Measurements from ENCODE around the gene C15orf62. TPM values are rescaled to one million over a fixed set of nuclear protein-coding genes. Genes with fewer than 3 reads are reported as not detected.
A peak's percentile ranks its signal among the peaks of the same experiment; 100 is the strongest.

Gene C15orf62
- total RNA-seq, 4 donors from 2014 or later = 6.8 to 25.2 (median 19.6) TPM

- H3K9me3 ChIP-seq = no peaks in the 10 kb centered on the region
- DNase-seq (ENCODE audit: low spot score in 2 of 2) = peak; percentile 96
- H3K36me3 ChIP-seq = peaks cover 17% of the 10 kb centered on the region
- peak within 1 kb of the TSS; percentile 78 for H3K4me3 ChIP-seq
- H3K4me1 ChIP-seq = peaks cover 22% of the 10 kb centered on the region
- H3K27me3 ChIP-seq = no peaks in the 10 kb centered on the region
- TF ChIP-seq POLR2AphosphoS5 (IDR thresholded peaks at IDR 0.05) (no peak), EP300 (IDR thresholded peaks at IDR 0.05) (no peak), POLR2A (IDR thresholded peaks at IDR 0.05) (no peak), CTCF (IDR thresholded peaks at IDR 0.05) (peak in 1 of 2 donors; percentile 29)
- peak within 1 kb of the TSS; percentile 84 for H3K27ac ChIP-seq
- WGBS = 4% methylated on average over 27 of the region's 64 CpGs
These were observed 37.5 kb downstream of the C15orf62 start, which contains the start of the genes DNAJC17 and ZFYVE19 for GRCh38 chr15:40807028-40807887. Gene DNAJC17, minus strand, starts transcription at chr15:40807473. Its CDS starts 27 bp downstream, at chr15:40807446. Gene ZFYVE19, plus strand, starts transcription at chr15:40807089. Its CDS starts 501 bp downstream, at chr15:40807590.

- 6% methylated on average over 18 of the region's 19 CpGs for WGBS
These were observed 38.2 kb downstream of the C15orf62 start for GRCh38 chr15:40807888-40808461.

GRCh38 chr15:40808861-40809450 is 39.2 kb downstream of the C15orf62 start:
- TF ChIP-seq EP300 (IDR thresholded peaks at IDR 0.05) = no peak
- TF ChIP-seq CTCF (IDR thresholded peaks at IDR 0.05) = no peak
- TF ChIP-seq POLR2AphosphoS5 (IDR thresholded peaks at IDR 0.05) = no peak
- TF ChIP-seq POLR2A (IDR thresholded peaks at IDR 0.05) = no peak
- WGBS = 71% methylated on average over 8 of the region's 8 CpGs
- H3K27me3 ChIP-seq = no peaks in the 10 kb centered on the region
- DNase-seq (ENCODE audit: low spot score in 2 of 2) = no peak
- peaks cover 22% of the 10 kb centered on the region for H3K4me1 ChIP-seq
- no peaks in the 10 kb centered on the region for H3K9me3 ChIP-seq
- no peak overlapping the region for H3K4me3 ChIP-seq
- H3K27ac ChIP-seq = no peak overlapping the region
- peaks cover 27% of the 10 kb centered on the region for H3K36me3 ChIP-seq

More at GRCh38 chr15:40807888-40808461, 38.2 kb downstream of the C15orf62 start:
- no peak for DNase-seq (ENCODE audit: low spot score in 2 of 2)
- no peak for TF ChIP-seq CTCF (IDR thresholded peaks at IDR 0.05)
- TF ChIP-seq POLR2AphosphoS5 (IDR thresholded peaks at IDR 0.05) = no peak
- TF ChIP-seq EP300 (IDR thresholded peaks at IDR 0.05) = no peak
- TF ChIP-seq POLR2A (IDR thresholded peaks at IDR 0.05) = no peak
- Histone ChIP-seq H3K9me3 (no peaks in the 10 kb centered on the region), H3K27ac (no peak overlapping the region), H3K36me3 (peaks cover 17% of the 10 kb centered on the region), H3K27me3 (no peaks in the 10 kb centered on the region), H3K4me1 (peaks cover 22% of the 10 kb centered on the region), H3K4me3 (peak overlapping the region; percentile 78)

GRCh38 chr15:40812721-40813425 is 43.1 kb downstream of the C15orf62 start:
- no peak for DNase-seq (ENCODE audit: low spot score in 2 of 2)
- H3K4me3 ChIP-seq = no peak overlapping the region
- H3K36me3 ChIP-seq = peaks cover 37% of the 10 kb centered on the region
- H3K27ac ChIP-seq = no peak overlapping the region
- H3K27me3 ChIP-seq = no peaks in the 10 kb centered on the region
- no peak for TF ChIP-seq POLR2A (IDR thresholded peaks at IDR 0.05)
- TF ChIP-seq POLR2AphosphoS5 (IDR thresholded peaks at IDR 0.05) = no peak
- no peak for TF ChIP-seq EP300 (IDR thresholded peaks at IDR 0.05)
- TF ChIP-seq CTCF (IDR thresholded peaks at IDR 0.05) = no peak
- WGBS = 90% methylated on average over 10 of the region's 12 CpGs
- no peaks in the 10 kb centered on the region for H3K9me3 ChIP-seq
- H3K4me1 ChIP-seq = peaks cover 8% of the 10 kb centered on the region

Data from suprapubic skin (tissue), 4 donors.